NCI-H1694 treated with DMSO at 0.1 percent for 48 hours (cell line): ENCODE measurements around the gene TBC1D9.

Experiments used
- DNase-seq: peaks from one replicate; lab custom pipeline; 2025; lab: John Stamatoyannopoulos, UW

Gene TBC1D9

DNA sequence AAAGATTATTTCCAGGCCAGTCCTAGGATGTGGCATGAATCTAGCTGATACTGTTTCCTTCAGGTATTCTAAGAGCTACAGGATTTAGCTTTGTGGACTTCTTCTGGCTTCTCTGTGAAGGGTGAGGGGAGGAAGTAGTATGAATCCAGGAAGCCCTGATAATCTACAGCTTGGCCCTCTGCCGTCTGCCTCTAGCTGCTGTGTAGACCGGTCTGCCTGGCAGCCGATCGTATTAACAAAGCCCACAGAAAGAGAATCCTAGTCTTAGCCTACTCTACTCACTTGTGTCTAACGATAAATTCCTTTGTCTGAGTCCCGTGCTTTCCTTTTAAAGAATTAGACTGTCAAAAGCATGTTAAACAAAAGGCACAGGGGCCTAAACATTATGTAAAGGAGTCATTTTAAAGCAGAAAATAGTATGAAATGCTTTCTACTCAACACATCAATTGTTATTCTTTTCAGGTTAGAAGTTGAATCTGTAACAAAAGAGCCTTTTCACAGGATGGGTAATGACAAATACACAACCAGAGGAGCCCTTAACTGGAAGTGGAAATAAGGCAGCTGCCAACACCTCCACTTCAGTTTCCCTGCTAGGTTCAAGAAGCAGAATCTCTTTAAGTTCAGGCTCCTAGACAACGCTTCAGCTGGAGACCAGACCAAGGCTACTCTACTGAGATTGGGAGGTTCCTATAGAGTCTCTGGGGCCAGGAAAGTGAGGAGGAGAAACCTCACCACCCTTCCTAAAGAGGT lies 138.5 kb downstream of the TBC1D9 start:
- DNase-seq = no peak

DNA sequence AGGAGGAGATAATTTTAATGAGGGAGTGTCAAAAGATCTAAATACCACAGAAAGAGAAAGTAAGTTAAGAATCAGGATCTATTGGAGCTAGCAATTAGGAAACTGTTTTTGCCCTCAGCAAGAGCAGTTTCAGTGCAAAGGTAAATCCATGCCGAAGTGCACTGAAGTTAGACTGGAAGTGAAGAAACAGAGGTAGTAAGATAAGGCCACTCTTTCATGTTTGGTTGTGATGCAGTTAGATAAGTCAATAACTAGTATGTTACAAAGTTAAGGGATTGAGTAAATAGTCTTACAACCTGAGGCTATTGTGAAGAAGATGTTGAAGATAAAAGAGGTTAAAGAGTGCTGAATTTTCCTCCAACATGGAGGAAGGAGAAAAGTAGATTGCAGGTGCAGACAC lies 140.7 kb downstream of the TBC1D9 start:
- no peak for DNase-seq

DNA sequence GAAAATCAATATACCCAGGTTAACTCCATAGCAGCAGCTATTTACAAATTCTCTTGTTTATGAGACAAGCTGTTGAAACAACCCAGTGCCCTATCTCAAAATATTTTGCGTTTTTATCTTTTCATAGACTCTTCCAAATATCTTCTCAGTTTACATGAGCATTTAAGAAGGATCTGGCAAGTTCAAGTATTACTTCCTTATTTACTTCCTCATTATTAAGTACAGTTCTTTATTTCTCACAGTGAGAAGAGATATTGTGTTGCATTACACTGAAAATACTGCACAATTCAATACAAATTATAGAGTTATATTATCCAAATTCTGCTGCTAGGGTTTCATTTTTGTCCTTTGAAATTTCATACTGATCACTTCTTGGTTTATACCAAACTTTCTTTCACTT lies 143.8 kb downstream of the TBC1D9 start:
- DNase-seq = no peak

DNA sequence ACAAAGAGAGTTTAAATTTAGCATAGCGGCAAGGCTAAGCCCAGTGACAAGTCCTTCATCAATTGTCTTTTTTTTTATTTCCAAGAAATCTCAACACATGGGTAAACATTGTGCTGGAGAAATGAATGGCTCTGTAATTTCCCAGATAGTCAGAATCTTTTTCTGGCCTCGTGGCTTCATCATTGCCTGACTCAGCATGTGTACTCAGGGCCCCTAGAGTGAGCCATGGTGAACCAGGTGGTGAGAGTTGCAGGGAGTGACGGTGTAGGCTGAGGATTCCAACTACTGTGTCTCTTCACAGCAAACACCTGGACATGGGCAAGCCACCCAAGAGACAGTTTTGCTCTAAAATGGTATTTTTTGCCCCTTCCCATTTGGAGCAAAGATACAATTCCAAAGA lies 144.3 kb downstream of the TBC1D9 start:
- DNase-seq = no peak

DNA sequence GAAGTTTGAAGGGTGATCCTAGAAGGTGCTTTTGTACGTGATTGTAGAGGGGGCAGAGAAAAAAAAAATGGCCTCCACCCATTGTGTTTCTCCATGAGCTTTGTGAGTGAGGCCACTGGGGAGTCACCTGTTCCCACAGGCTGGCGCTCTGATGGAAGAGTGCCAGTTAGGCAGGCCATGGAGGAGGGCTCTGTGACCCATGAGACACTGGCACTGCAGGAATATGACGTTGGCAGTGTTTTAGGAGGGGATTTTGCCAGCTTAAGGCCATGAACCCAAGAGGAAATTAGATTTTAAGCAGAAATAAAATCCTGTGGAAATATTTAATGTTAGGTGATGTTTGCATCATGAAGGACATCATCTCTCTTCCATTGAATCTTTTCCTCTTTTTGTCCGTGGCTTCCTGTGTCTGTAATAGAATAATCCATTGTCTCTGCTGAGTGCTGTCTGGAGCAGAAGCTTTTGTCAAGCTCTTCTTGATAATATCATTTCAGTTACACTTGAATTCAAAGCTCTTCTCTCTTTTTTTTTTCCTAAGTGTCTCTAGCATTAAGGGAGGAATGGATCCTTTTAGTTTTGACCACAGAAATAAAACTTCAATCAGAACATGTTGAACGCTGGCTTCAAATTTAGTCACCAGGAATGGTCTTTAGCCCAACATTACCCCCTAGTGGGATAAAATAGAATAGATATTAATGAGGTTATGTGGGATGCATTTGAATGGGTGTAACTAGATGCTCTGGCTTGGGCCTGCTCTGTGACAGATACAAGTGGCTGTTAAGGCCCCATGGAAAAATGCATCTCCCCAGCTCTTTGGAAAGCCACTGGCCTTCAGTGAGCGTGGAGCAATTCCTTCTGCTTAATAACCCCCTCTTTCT lies 146.4 kb downstream of the TBC1D9 start:
- DNase-seq = peak; percentile 76

DNA sequence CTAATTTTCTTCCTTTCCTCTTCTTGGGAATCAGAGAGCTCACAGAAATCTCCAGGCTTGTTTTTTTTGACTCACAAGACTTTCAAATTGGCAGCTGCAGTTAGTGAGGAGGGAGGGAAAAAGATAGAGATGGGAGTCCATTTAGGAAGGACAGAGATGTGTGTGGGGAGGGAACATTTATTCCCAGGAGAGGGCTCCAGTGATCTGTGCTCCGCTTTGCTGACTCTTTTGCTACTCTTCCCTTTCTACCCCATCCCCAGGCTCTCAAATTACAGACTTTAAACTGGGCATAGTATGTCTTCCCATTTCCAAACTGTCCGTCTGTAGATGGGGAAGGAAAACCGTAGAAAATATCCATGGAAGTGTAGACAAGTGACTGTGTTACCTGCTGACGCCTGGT lies 148.3 kb downstream of the TBC1D9 start:
- no peak for DNase-seq

DNA sequence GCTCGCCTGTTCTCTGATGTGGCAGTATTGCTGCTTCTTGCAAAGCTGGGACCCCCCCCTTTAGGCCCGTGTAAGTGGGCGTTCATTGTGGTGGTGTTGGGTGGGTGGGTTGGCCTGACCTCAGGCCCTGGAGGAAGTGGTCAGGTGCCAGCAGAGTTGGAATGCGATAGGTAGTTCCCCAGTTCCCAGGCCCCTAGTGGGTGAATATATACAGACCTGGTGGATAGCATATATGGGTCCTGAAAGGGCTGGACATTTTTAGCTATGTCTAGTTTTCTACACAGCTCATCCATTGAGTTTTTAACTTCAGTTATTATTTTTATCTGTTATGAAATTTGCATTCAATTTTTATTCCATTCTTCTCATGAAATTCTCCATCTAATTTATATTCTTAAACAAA lies 151.6 kb downstream of the TBC1D9 start:
- DNase-seq = no peak

DNA sequence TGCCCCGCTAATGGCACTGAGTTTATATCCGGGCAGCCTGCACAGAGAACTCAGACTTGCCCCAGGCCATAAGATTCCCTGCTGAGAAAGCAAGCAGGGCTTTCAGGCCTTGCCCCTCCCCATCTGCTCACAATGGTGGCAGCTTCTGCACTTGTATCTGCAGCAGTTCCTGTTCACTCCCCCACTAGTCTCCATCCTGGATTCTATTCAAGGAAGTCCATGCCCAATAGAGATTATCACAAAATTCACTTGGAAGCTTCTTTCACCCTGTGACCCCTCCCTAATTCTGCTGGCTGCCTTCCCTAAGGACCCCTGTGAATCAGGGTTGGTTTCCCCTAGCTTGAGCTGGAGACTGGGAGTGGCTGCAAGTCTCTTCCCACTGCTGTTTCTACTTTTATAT lies 152.9 kb downstream of the TBC1D9 start:
- no peak for DNase-seq

DNA sequence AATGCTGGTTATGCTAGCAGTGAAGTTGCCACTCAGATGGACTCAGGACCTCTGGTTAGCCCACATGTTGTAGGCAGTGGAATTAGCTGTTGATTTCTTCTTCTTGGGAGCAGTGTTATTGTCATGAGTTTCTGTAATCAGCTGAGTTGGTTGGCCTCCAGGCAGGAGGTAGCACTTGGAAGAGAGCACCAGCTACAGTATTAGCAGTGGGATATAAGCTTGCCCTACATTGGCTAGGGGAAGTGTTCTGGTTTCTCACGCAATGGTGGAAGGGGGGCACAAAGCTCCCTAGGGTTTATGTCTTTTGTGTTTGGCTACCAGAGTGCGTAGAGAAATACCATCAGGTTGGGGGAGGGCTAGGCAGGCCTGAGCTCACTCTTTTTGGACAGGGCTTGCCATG lies 153.5 kb downstream of the TBC1D9 start:
- no peak for DNase-seq

DNA sequence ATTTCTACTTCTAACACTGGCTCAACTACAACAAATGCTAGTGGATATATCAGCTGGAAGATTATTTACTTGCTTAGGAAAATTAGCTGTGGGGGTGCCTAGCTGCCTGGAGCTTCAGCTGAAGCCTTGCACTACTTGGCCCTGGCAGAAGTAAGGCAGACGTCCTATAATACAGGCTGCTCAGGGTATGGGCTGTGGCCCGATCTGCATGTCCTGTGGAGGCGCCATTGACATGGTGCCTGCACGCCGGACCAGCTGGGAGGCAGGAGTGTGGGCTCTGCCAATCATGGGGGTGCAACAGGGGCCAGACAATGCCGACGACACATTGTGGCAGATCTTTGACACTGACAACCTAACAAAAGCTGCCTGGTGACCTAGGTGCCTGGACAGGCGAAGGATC lies 155.8 kb downstream of the TBC1D9 start:
- DNase-seq = no peak

DNA sequence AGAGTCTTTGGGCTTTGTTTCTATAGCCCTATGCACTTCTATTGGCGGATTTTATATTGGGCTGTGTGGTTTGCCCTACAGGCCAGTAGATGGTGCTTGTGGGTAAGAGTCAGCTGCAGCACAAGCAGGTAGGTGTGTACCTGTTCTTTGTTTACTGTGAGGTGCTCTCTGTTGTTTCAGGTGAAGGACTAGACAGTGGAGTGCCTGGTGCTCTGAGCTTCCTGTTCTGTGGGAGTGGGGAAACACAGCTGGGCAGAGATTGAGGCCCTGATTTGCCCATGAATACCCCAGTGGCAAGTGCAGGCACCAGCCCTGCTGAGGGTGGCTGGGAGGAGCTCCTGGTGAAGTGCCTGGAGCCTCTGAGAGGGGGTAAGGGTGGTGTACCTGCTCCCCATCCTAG lies 161.1 kb downstream of the TBC1D9 start:
- DNase-seq = no peak

DNA sequence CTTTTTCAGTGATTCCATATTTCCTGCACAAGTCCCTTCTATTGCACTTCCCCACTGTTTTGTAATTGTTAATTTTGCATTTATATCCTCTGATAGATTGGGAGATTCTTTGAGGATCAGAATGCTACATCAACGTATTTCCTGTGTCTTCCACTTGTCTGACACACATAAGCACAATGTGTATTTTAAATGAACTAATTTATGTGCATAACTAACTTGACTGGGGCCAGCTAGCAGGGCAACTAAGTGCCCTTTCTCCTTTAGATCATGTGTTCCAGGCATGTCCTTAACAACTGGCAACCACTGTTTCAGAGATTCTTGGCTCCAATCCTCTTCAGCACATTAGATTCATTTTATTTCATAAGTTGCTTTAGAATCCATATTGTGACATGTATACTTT lies 171.7 kb downstream of the TBC1D9 start:
- DNase-seq = no peak

DNA sequence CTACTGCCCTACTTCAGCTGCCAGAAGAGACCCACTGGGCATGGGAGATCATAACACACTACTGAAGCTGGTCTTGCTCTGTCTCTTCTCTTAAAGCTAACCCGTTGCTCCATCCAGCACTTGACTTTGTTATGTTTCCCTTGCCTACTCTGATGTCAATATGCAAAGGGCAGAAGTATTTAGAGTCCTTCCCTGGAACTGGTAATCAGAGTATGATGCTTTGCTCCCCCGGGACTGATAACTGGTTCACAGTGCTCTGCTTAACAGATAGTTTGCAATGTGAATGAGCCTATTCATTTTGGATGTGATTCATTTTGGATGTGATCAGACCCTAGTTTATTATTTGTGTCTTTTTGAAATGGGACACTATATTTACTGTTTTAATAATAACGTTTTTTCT lies 175.1 kb downstream of the TBC1D9 start:
- DNase-seq = no peak

DNA sequence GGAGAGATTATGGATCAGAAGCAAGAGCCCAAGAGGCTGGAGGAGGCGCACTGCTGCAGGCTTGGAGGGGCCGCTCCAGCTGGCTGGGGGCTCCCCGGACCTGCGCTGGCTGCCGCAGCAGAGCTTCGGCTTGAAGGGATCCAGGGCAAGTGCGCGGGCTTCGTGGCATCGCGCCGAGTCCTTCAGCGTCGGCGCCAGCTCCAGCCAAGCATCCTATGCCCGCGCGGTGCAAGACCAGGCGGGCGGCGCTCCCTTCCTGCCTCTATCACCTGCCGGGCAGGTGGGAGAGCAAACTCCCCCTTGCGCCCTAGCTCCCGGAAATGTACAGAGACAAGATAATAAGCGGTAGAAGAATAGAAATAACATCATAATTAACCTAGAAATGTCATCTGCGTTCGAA lies 176.9 kb downstream of the TBC1D9 start:
- DNase-seq = no peak

DNA sequence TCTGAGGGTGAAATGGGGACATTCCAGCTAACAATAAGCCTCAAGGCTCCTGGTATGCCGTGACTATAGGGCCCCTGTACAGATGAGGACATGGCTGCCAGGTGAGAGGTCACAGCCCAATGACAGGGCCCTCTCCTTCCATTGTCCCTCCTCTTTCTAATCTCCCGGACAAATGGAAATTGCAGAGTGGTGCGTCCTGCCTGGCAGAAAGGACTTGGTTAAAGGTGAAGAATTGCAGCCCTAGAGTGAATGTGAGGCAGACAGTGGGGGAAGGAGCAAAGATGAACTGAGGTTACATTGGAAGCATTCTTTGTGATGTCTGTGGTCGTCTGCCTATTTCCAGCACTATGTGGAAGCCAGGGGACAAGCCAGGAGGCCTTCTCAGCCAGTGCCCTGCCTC lies 180.7 kb downstream of the TBC1D9 start:
- no peak for DNase-seq

DNA sequence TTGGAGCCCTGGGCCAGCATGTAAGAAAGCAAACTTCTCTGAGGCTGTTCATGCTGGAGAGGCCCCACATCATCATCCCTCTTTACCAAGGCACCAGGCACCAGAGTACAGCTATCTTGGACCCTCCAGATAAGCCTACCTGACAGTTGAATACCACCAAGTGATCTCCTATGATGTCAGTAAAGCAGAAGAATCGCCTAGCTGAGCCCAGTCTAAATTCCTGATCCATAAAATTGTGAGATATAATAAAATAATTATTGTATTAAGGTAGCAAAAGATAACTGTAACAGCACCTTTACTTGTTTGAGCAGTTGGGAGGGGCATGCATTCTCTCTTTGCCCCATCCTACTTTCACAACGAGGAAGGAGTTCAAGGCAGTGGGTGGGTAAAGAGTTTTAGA lies 184.6 kb downstream of the TBC1D9 start:
- DNase-seq = no peak
